ENCODE measurements around the gene CNNM2. TPM values are rescaled to one million over a fixed set of nuclear protein-coding genes. Genes with fewer than 3 reads are reported as not detected.
"Not testable (repeated sequence)": the region's sequence is repeated elsewhere in the genome, so short reads cannot be mapped to it uniquely, and the experiment has no call there.

The CNNM2 gene
- total RNA-seq, 1 donor from 2014 or later: 12.9 TPM

DNA sequence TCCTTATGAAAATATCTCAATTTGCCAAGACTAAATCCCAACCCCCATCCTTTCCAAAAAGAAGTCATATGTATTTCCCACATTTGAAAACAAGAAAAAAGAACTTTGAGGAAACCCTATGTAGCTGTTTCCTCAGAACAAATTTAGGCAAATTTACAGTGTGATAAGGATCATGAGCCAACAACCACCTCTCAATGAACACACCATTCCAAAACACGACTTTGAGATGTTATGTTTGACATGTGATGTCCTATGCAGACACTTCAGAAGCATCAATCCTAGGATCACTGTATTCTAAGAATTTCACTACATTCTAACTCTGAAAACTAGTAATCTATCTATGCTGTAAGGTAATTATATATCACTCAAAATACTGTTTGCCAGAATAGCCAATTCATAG lies 212.8 kb downstream of the CNNM2 start:
- no peaks in the 10 kb centered on the region for H3K4me1 ChIP-seq
- peaks cover 27% of the 10 kb centered on the region for H3K36me3 ChIP-seq
- intact Hi-C loops (cut with DNase I): no loop called here
- no peak overlapping the region for H3K27ac ChIP-seq
- TF ChIP-seq, protein P1, sequence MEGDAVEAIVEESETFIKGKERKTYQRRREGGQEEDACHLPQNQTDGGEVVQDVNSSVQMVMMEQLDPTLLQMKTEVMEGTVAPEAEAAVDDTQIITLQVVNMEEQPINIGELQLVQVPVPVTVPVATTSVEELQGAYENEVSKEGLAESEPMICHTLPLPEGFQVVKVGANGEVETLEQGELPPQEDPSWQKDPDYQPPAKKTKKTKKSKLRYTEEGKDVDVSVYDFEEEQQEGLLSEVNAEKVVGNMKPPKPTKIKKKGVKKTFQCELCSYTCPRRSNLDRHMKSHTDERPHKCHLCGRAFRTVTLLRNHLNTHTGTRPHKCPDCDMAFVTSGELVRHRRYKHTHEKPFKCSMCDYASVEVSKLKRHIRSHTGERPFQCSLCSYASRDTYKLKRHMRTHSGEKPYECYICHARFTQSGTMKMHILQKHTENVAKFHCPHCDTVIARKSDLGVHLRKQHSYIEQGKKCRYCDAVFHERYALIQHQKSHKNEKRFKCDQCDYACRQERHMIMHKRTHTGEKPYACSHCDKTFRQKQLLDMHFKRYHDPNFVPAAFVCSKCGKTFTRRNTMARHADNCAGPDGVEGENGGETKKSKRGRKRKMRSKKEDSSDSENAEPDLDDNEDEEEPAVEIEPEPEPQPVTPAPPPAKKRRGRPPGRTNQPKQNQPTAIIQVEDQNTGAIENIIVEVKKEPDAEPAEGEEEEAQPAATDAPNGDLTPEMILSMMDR (IDR thresholded peaks at IDR 0.05): no peak
- ATAC-seq (no peak), DNase-seq (no peak)
- no peaks in the 10 kb centered on the region for H3K9me3 ChIP-seq
- H3K4me3 ChIP-seq: no peak overlapping the region
- no peaks in the 10 kb centered on the region for H3K27me3 ChIP-seq

DNA sequence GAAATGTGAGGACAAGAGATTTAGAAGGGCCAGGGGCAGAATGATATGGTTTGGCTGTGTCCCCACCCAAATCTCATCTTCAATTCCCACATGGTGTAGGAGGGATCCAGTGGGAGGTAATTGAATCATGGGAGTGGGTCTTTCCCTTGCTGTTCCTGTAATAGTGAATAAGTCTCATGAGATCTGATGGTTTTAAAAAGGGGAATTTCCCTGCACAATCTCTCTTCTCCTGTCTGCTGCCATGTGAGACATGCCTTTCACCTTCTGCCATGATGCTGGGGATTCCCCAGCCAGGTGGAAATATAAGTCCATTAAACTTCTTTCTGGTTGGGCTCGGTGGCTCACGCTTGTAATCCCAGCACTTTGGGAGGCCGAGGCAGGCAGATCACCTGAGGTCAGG lies 217.1 kb downstream of the CNNM2 start:
- H3K27ac ChIP-seq; H3K9me3 ChIP-seq; intact Hi-C loops (cut with DNase I); H3K4me1 ChIP-seq; H3K4me3 ChIP-seq; DNase-seq; ATAC-seq; H3K27me3 ChIP-seq: not testable (repeated sequence)
- H3K36me3 ChIP-seq: peaks cover 61% of the 10 kb centered on the region

DNA sequence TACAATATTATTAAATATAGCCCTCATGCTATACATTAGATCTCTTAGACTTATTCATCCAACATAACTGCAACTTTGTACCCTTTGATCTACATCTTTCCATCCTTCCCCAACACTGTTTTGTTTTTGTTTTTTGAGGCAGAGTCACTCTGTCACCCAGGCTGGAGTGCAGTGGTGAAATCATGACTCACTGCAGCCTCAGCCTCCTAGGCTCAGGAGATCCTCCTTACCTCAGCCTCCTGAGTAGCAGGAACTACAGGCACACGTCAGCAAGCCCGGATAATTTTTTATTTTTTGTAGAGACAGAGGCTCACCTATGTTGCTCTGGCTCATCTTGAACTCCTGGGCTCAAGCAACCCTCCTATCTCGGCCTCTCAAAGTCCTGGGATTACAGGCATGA lies 221.7 kb downstream of the CNNM2 start:
- Histone ChIP-seq H3K4me3 (no peak overlapping the region), H3K36me3 (peaks cover 52% of the 10 kb centered on the region), H3K27me3 (no peaks in the 10 kb centered on the region), H3K9me3 (no peaks in the 10 kb centered on the region), H3K27ac (no peak overlapping the region), H3K4me1 (peaks cover under 1% of the 10 kb centered on the region)
- TF ChIP-seq, protein P1 (IDR thresholded peaks at IDR 0.05): no peak
- ATAC-seq (no peak), DNase-seq (no peak)
- intact Hi-C loops (cut with DNase I): no loop called here

Other genes starting within 250 kb of the CNNM2 start
- gene ARL3, start 203.9 kb upstream of the CNNM2 start, total RNA-seq: 7.5 TPM
- 12.0 TPM for gene SFXN2, start 203.7 kb upstream of the CNNM2 start, total RNA-seq
- gene WBP1L, start 174.3 kb upstream of the CNNM2 start, total RNA-seq: 49.0 TPM
- 1.9 TPM for gene CYP17A1, start 80.9 kb upstream of the CNNM2 start, total RNA-seq
- gene BORCS7, start 64.0 kb upstream of the CNNM2 start, total RNA-seq: 22.1 TPM
- gene AS3MT, start 48.8 kb upstream of the CNNM2 start, total RNA-seq: 2.5 TPM